NK-92 treated with Interleukin-12 subunit alpha and Interleukin-12 subunit beta, amount 100 ng/mL, for 24 hours (cell line): ENCODE measurements around the gene GPRIN3.

Experiments used
- DNase-seq: peaks from one replicate; lab custom pipeline; 2025; lab: John Stamatoyannopoulos, UW

Gene GPRIN3

DNA sequence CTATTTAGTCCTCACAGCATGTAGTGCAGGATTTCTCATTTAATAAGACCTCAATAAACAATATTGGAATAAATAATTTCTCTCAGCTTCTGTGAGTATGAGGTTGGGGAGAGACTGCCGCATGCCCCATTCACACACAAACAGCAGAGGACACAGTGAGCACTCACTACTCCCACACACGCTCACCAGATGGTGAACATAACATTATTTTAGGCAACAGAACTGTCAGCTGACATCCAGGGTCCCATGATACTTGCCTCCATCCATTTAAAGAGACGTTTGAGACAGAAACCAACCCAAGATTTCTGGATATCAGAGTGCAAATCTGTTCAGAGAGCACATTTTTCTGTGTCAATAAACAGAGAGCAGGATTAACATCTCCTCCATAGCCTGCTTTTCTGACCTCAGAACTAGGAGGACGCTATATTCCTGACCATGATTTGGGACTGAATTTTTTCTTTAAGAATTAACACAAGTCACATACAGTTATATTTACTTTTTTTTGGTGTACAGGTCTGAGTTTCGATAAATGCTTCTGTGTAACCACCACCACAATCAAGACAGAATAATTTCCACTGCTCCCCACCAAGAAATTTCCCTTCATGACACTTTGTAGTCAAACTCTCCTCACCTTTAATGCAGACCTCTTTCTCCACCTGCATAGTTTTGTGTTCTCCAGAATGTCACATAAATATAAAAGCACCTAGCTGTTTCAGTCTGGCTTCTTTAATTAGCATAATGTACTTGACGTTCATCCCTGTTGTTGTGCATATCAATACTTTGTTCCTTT lies 16.7 kb downstream of the GPRIN3 start:
- DNase-seq = no peak

GRCh38 chr4:89289312-89289711 lies 18.3 kb downstream of the GPRIN3 start:
- no peak for DNase-seq

GRCh38 chr4:89288430-89288829 lies 19.2 kb downstream of the GPRIN3 start:
- no peak for DNase-seq

DNA sequence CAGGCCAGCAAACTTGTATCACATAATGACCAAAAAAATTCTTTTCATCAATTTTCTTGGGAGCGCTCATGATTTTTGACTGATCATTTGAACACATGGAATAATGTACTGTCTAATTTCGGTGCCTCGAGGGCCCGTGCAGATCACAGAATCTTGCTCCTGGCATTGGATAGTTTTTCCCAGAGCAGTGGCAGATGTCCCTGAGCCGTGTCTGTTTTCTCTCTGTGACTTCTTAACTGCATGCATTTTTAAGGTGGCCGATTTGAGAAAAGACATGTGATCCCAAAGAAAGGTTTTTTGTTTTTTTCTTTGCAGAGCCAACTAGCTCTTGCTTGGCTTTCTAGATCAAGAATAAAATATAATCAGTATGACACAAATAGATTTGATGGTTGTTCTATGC lies 19.7 kb downstream of the GPRIN3 start:
- no peak for DNase-seq

DNA sequence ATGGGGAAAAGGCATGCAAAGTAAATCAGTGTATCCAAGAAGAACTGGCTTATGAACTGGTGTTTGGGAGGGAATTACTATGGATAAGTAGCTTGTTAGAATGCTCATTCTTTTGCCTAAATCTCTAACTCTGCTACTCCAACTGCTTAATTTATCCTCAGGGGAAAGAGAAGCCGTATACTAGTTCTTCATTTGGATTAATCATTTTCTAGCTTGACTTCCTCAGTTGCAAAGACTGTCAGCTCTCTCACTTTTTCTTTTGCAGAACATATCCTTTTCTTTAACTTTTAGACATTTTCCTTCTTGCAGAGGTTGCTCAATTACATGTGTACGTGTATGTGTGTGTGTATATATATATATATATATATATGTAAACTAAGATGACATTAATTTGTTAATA lies 21.9 kb downstream of the GPRIN3 start:
- DNase-seq = no peak

GRCh38 chr4:89284828-89285227 lies 22.8 kb downstream of the GPRIN3 start:
- DNase-seq = no peak

DNA sequence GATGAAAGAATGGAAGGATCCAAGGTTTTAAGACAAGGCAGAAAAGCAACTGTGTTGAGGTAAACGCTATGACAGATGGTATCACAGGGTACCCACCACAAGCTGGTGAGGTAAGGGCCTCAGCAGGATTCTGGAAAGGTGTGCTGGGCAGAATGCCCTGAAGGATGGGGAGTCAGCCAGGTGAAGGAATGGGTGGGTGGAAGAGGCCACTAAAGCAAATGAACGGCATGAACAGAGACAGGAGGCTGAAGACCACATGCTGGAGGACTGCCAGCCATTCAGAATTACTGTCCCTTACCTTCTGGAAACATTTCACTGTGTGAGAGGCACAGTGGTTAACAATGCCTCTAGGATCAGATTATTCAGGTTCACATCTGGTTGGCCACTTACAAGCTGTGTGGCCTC lies 23.6 kb downstream of the GPRIN3 start:
- DNase-seq = no peak

GRCh38 chr4:89283226-89284009 lies 24.2 kb downstream of the GPRIN3 start:
- DNase-seq = no peak

DNA sequence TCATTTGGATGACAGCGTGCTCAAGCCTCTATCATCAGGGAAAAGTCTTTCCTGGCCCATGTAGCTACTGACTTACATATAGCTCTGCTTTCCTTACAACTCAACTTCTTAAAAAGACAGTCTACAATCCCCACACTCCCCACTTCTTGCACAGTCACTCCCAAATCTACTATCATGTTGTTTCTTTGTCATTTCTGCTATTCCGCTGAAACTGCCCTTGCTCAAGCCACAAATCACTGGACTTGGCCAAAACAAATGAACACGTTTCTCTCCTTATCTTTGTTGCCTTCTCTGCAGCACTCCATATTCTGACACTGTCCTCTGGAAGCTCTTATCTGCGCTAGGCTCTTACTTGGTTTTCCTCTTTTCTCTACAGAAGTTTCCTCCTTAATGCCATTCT lies 28.2 kb downstream of the GPRIN3 start:
- no peak for DNase-seq

DNA sequence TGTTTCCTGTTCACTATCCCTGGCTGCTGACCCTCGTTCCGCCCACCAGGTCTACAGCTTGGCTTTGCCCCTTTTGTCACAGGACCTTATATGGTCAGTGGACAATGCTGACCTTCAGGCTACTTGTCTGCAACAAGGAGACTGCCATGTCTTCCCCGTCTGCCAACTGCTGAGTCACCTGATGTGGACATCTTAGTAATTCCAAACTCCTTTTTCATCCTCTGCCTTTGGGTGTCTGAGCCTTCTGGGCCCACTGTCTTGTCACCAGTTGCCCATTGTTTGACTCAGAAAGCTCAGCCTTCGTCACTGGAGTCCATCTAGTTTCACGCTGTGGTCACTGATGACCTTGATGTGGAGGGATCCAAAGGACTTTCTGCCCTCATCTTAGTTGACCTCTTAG lies 30.2 kb downstream of the GPRIN3 start:
- DNase-seq = no peak

GRCh38 chr4:89276296-89276695 lies 31.3 kb downstream of the GPRIN3 start:
- DNase-seq = no peak

- no peak for DNase-seq
Observed at GRCh38 chr4:89275587-89275986, 32.0 kb downstream of the GPRIN3 start.

GRCh38 chr4:89273741-89274141 lies 33.9 kb downstream of the GPRIN3 start:
- no peak for DNase-seq

GRCh38 chr4:89270792-89271191 lies 36.8 kb downstream of the GPRIN3 start:
- DNase-seq = no peak

DNA sequence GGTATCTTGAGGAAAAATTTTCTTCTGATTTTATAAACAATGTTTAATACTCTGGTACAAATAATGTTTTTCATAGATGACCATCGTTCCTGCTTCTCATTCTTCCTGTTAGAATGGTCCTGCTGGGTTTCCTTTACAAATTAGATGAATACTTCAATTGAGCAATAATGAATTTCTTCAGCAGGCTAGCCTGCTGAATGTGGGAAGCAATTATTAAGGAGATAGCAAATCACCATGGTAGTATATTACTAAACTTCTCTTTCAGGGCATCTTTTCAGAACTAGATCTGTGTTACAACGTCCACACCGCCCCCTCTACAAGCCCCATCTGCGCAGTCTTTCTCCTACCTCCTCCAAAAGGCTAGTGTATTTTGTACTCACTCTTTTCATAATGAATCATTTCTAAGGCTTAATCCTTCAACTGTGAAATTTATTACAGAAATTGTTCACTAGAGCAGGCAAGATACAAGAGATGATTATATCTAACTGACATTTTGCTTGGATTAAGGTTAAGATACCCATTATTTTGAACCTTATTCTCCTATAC lies 38.4 kb downstream of the GPRIN3 start:
- DNase-seq = no peak

GRCh38 chr4:89268679-89269078 lies 38.9 kb downstream of the GPRIN3 start:
- DNase-seq = no peak

DNA sequence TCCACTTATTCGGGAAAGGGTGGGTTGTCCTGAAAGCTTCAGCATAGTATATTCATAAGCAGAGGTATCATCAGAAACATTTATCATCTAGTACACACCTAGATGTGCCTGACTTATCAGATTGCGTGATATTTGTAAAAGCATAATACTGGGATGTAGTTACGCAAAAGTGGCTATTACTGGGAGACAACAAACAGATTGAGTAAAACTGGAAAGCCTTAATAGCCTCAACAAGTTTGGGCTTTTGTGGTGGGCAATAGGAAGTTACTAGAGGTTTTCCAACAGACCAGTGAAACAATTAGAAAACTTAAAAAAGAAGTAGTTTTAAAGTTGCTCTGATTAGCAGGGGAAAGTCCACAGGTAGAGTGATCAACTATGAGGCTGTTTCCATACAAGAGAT lies 39.8 kb downstream of the GPRIN3 start:
- DNase-seq = no peak

DNA sequence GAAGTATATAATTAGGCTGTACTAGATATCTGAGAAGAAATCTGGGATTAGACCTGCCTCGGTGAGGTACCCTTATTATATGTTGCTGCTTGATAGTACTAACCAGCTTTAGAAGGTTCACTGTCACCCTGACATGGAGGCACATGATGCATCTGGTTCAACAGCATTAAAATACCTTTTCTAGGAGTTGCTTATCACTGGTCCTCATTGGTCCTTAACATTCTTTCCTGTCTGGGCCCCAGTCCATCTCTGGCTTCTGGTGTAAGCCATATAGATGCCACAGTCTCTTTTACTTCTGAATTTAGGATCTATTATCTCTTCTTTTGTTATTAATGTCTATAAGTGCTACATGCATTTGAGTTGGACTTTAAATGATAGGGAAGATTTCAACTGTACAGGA lies 40.2 kb downstream of the GPRIN3 start:
- DNase-seq = no peak

DNA sequence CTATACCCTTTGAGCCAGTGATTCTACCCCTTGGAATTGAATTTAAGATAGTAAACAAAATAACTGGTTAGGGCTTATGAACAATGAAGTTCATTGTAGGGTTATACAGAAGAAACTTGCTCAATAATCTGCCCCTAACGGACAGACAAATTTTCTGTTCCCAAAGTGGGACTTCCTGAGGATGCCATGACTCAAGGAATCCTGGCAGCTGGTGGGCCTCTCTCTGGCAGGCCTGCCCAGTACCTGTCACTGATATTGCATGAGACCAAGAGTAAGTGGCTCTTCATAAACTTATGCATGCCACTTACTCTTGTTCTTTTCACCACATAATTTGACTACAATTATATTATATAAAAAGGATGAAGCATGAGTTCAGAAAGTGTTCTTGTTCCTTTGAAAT lies 41.5 kb downstream of the GPRIN3 start:
- no peak for DNase-seq

GRCh38 chr4:89263265-89263664 lies 44.3 kb downstream of the GPRIN3 start:
- DNase-seq = no peak

- DNase-seq = no peak
Observed at GRCh38 chr4:89259301-89260028, 48.1 kb downstream of the GPRIN3 start.

DNA sequence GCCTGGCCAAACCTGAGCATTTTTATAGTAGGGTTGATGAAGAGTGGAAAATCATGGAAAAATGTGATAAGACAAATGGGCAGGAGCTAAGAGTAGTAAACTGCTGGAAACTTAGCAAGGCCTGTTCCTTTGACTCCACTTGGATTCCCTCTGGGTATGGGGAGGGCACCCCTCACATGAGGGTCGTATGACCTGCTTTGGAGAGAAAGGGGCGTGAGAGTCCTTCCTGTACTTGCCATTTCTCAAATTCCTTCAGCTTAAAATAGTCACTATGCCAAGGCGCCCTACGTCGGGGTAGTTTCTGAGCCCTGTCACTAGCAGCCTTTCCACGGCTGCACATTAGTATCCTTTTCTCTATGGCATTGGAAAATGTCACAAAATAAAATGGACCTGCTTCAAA lies 49.1 kb downstream of the GPRIN3 start:
- DNase-seq = no peak

- DNase-seq = no peak
Observed at GRCh38 chr4:89257376-89257775, 50.2 kb downstream of the GPRIN3 start.
